Kidney capillary endothelial cell (primary cell): ENCODE data around the gene TMEM205.
"Not testable (repeated sequence)": the region's sequence is repeated elsewhere in the genome, so short reads cannot be mapped to it uniquely, and the experiment has no call there.

Experiments used
- DNase-seq: peaks from one replicate; pipeline ENCODE4 v3.0.0-alpha.2; 2018; ENCODE audit warnings: low spot score

The TMEM205 gene

GRCh38 chr19:11339254-11340098 is 6.6 kb downstream of the TMEM205 start, which contains the start of gene RAB3D:
Gene RAB3D, minus strand, starts transcription at chr19:11339657. Its CDS starts 2,258 bp downstream, at chr19:11337399.
- DNase-seq, result peak; percentile 81

- DNase-seq, result no peak
These were observed 7.4 kb downstream of the TMEM205 start for GRCh38 chr19:11338569-11339253.

GRCh38 chr19:11338121-11338520 is 7.9 kb downstream of the TMEM205 start:
- DNase-seq, result no peak

- no peak for DNase-seq
These were observed 9.0 kb downstream of the TMEM205 start for GRCh38 chr19:11337080-11337479.

- DNase-seq, result no peak
These were observed 10.5 kb downstream of the TMEM205 start for GRCh38 chr19:11335449-11336146.

- DNase-seq, result not testable (repeated sequence)
These were observed 12.2 kb downstream of the TMEM205 start for GRCh38 chr19:11333838-11334237.

- DNase-seq, result no peak
These were observed 13.2 kb downstream of the TMEM205 start for GRCh38 chr19:11332822-11333221.

GRCh38 chr19:11331502-11331901 is 14.6 kb downstream of the TMEM205 start:
- DNase-seq, result no peak

- DNase-seq, result no peak
These were observed 15.9 kb downstream of the TMEM205 start for GRCh38 chr19:11330127-11330526.

GRCh38 chr19:11325544-11325943 is 20.5 kb downstream of the TMEM205 start:
- DNase-seq, result no peak

GRCh38 chr19:11324748-11325389 is 21.2 kb downstream of the TMEM205 start:
- no peak for DNase-seq

- no peak for DNase-seq
These were observed 21.9 kb downstream of the TMEM205 start for GRCh38 chr19:11324079-11324661.

GRCh38 chr19:11323601-11324078 is 22.4 kb downstream of the TMEM205 start:
- DNase-seq, result no peak

GRCh38 chr19:11322269-11323024 is 23.6 kb downstream of the TMEM205 start:
- DNase-seq, result no peak

- DNase-seq, result no peak
These were observed 24.6 kb downstream of the TMEM205 start for GRCh38 chr19:11321191-11322126.

GRCh38 chr19:11320278-11320995 is 25.6 kb downstream of the TMEM205 start:
- DNase-seq, result not testable (repeated sequence)

- DNase-seq, result no peak
These were observed 39.7 kb downstream of the TMEM205 start for GRCh38 chr19:11306337-11306736.

- no peak for DNase-seq
These were observed 41.1 kb downstream of the TMEM205 start for GRCh38 chr19:11304936-11305335.

GRCh38 chr19:11300811-11301120 is 45.3 kb downstream of the TMEM205 start:
- no peak for DNase-seq
